ENCODE measurements around the gene GRAP2. TPM values are rescaled to one million over a fixed set of nuclear protein-coding genes. Genes with fewer than 3 reads are reported as not detected.

GRAP2 gene
- total and polyA plus RNA-seq, 2 of the 8 experiments (the other 6 are each of a cell fraction or from before 2014, with no cell fraction given) = 0.08 TPM; not detected in 1

DNA sequence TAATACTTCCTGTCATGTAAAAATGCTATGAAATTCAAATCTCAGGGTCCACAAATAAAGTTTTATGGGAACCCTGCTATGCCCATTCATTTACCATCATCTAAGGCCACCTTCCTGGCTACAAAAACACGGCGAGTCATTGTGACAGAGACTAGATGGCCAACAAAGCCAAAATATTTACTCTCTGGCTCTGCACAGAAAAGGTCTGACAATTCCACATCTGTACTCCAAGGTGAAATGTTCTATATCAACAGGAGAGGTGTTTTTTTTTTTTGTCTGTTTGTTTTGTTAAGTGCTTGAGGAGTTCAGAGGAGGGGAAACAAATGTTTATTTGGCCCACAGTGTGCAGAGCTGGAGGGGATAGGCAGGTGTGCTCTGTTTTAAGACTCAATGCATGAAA is 40.7 kb downstream of the GRAP2 start (continued):
- no peak for TF ChIP-seq CHD7 (IDR thresholded peaks at IDR 0.05; ENCODE audit: insufficient replicate concordance, low read length)
- no peak for TF ChIP-seq SIX5 (IDR thresholded peaks at IDR 0.05; ENCODE audit: low read depth, low read length)
- TF ChIP-seq CEBPB (IDR thresholded peaks at IDR 0.05; ENCODE audit: low read depth, low read length) = no peak
- no peak for TF ChIP-seq SIRT6 (IDR thresholded peaks at IDR 0.05; ENCODE audit: low read length)
- TF ChIP-seq TAF7 (optimal IDR thresholded peaks at IDR 0.05; ENCODE audit: borderline replicate concordance, low read depth, low read length) = no peak
- TF ChIP-seq KDM1A (IDR thresholded peaks at IDR 0.05; ENCODE audit: borderline replicate concordance, low read length) = no peak
- no peak for TF ChIP-seq SAP30 (IDR thresholded peaks at IDR 0.05; ENCODE audit: insufficient read depth, insufficient replicate concordance, low read length)

All from H1 (cell line).